ENCODE results near the gene KRT82. TPM values are rescaled to one million over a fixed set of nuclear protein-coding genes. Genes with fewer than 3 reads are reported as not detected.
"Not testable (repeated sequence)": the region's sequence is repeated elsewhere in the genome, so short reads cannot be mapped to it uniquely, and the experiment has no call there.

Gene KRT82
- not detected for total RNA-seq
- long read RNA-seq = 0 reads

GRCh38 chr12:52405922-52406385, at the start of gene KRT82:
TSS of gene KRT82 (minus strand) at chr12:52406335. CDS start at chr12:52406277, 58 bp downstream.
- Histone ChIP-seq H3K27ac (no peak within 1 kb of the TSS), H3K4me1 (no peaks in the 10 kb centered on the region), H3K36me3 (no peaks in the 10 kb centered on the region), H3K9me3 (no peaks in the 10 kb centered on the region), H3K27me3 (no peaks in the 10 kb centered on the region), H3K4me3 (no peak within 1 kb of the TSS)
- TF ChIP-seq, protein P1, sequence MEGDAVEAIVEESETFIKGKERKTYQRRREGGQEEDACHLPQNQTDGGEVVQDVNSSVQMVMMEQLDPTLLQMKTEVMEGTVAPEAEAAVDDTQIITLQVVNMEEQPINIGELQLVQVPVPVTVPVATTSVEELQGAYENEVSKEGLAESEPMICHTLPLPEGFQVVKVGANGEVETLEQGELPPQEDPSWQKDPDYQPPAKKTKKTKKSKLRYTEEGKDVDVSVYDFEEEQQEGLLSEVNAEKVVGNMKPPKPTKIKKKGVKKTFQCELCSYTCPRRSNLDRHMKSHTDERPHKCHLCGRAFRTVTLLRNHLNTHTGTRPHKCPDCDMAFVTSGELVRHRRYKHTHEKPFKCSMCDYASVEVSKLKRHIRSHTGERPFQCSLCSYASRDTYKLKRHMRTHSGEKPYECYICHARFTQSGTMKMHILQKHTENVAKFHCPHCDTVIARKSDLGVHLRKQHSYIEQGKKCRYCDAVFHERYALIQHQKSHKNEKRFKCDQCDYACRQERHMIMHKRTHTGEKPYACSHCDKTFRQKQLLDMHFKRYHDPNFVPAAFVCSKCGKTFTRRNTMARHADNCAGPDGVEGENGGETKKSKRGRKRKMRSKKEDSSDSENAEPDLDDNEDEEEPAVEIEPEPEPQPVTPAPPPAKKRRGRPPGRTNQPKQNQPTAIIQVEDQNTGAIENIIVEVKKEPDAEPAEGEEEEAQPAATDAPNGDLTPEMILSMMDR (IDR thresholded peaks at IDR 0.05) = no peak
- no peak for DNase-seq
- no peak for ATAC-seq
- intact Hi-C loops (cut with DNase I) = no loop called here

- Histone ChIP-seq H3K27ac (no peak overlapping the region), H3K27me3 (no peaks in the 10 kb centered on the region), H3K4me3 (no peak overlapping the region), H3K36me3 (no peaks in the 10 kb centered on the region), H3K4me1 (no peaks in the 10 kb centered on the region), H3K9me3 (no peaks in the 10 kb centered on the region)
- DNase-seq (no peak), ATAC-seq (no peak)
- TF ChIP-seq, protein P1 (IDR thresholded peaks at IDR 0.05) = no peak
- intact Hi-C loops (cut with DNase I) = no loop called here
Measured at GRCh38 chr12:52455821-52456220, 49.7 kb upstream of the KRT82 start.

DNA sequence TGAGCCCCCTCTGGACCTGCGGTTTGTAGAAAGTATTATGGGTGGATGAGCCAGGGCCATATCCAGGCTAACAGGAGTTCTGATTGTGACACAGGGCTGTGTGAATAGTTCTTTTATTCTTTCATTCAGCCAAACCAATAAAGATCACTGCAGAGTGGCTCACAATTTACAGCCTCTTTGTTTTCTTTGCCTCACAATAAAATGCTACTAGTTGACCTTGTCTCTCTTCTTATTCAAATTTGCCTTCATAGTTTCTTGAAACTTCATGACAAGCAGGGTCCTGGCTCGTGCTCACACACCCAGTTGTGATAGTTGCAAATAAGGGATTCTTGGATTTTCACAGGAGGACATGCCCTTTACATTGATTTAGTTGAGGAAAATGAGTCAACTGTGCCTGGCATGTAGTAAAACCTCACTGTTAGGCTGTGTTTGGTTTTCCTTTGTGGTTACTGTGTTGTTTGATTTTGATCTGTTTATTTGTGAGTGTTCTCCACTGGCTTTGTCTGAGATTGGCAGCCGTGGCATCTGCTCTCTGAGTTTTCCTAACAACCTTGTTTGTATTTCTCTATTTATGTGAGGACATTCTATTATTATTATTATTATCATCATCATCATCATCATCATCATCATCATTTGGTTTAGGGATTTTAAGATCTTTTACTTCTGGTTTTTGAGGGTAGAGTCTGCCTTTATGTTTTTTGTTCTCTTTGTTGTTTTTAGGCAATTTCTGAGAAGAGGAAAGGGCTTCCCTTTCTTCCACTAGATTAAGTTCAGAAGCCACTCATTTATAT, 48.5 kb upstream of the KRT82 start:
- H3K4me3 ChIP-seq = no peak overlapping the region
- H3K4me1 ChIP-seq = no peaks in the 10 kb centered on the region
- TF ChIP-seq, protein P1 (IDR thresholded peaks at IDR 0.05) = no peak
- ATAC-seq (no peak), DNase-seq (no peak)
- H3K27me3 ChIP-seq = no peaks in the 10 kb centered on the region
- H3K9me3 ChIP-seq = no peaks in the 10 kb centered on the region
- H3K36me3 ChIP-seq = no peaks in the 10 kb centered on the region
- no peak overlapping the region for H3K27ac ChIP-seq
- intact Hi-C loops (cut with DNase I) = no loop called here

DNA sequence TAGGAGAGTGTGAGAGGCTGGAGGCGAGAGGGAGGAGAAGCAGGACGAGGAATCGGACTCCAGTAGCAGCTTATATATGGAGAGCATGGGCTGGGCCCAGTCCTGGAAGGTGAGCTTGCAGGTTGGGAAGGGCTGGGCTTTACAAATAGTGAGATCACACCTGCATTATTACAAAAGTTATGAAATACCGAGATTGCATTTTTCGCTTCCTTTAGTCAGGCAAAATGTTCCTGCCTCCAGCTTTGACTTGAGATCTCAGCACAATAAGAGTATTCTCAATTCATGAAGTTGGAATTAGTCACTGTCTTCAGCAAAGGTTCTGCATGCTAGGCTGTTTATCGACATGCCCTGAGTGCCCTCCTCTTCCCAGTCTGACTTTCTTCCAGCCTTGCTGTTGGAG, 46.0 kb upstream of the KRT82 start, which contains the start of gene KRT6B:
Gene KRT6B, minus strand, starts transcription at position 46 of the 400 bp plus-strand sequence. CDS start 68 bp downstream, outside the sequence.
- DNase-seq = no peak
- Histone ChIP-seq H3K27ac (no peak within 1 kb of the TSS), H3K4me3 (no peak within 1 kb of the TSS), H3K4me1 (no peaks in the 10 kb centered on the region), H3K36me3 (no peaks in the 10 kb centered on the region), H3K9me3 (no peaks in the 10 kb centered on the region), H3K27me3 (no peaks in the 10 kb centered on the region)
- intact Hi-C loops (cut with DNase I) = no loop called here
- no peak for ATAC-seq
- TF ChIP-seq, protein P1 (IDR thresholded peaks at IDR 0.05) = no peak

- intact Hi-C loops (cut with DNase I) = no loop called here
- Histone ChIP-seq H3K27me3 (no peaks in the 10 kb centered on the region), H3K36me3 (no peaks in the 10 kb centered on the region), H3K9me3 (no peaks in the 10 kb centered on the region), H3K4me1 (no peaks in the 10 kb centered on the region), H3K27ac (no peak overlapping the region), H3K4me3 (no peak overlapping the region)
- TF ChIP-seq, protein P1 (IDR thresholded peaks at IDR 0.05) = no peak
- no peak for DNase-seq
- no peak for ATAC-seq
Measured at GRCh38 chr12:52448228-52448627, 42.1 kb upstream of the KRT82 start.

DNA sequence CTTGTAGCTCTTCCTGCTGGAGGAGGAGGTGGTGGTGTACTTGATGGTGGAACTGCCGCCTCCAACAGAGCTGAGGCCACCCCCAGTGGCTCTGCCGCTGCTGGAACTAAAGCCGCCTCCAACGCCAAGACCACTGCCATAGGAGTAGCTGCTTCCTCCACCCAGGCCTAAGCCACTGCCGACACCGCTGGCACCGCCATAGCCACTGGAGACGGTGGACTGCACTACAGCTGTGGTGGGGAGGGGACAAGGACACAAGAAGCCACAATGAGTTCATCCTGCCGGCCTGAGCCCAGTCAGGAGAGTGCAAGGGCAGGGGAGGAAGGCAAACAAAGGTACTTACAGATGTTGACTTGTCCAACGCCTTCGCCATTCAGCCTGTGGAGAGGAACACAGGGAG, 41.1 kb upstream of the KRT82 start:
- H3K4me1 ChIP-seq; DNase-seq; H3K9me3 ChIP-seq; ATAC-seq; H3K27me3 ChIP-seq; H3K27ac ChIP-seq; H3K36me3 ChIP-seq; intact Hi-C loops (cut with DNase I); H3K4me3 ChIP-seq: not testable (repeated sequence)

All from upper lobe of right lung (tissue), 1 donor.